ENCODE results near the gene ZNF853. TPM values are rescaled to one million over a fixed set of nuclear protein-coding genes. Genes with fewer than 3 reads are reported as not detected.
"Not testable (repeated sequence)": the region's sequence is repeated elsewhere in the genome, so short reads cannot be mapped to it uniquely, and the experiment has no call there.

ZNF853 gene
- total RNA-seq (2014; rRNA removed; shearing (Covaris generic)) = 0.31 TPM in 1 of 2 replicates, not detected in the other

DNA sequence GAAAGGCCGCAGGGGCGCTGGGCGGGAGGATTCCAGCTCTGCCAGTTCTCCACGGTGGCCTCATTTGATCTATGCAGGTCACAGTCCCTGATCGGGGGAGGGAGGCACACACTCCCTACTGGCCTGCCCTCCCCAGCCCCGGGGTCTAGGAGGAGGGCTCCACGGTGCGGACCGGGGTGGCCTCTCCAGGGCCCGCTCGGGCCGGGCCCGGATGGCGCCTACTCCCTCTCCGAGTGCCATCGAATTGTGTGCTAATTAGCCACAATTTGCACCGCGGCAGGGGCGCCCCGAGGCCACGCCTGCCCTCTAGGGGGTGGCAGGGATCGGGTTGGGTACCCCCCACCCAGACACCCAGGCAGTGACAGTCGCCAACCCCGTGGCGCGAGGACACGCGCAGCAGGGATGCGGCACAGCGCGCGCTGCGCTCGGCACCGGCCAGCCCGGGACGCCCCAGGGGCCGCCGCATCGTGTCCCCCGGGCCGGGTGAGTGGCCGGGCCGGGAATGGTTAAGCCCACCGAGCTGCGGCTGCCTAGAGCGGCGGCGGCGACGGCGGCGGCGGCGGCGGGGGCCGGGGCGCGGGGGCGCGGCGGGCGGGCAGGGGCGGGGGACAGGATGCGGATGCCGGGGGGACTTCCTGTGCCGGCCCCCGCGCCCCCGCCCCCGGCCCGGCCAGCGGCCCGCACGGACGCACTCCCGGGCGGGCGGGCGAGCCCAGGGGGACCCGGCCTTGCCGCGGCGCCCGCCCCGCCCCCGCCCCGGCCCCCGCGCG lies at the start of gene ZNF853:
ZNF853 (plus strand) TSS at position 658 of the 770 bp plus-strand sequence. CDS start 565 bp downstream, outside the sequence.
- no peak for DNase-seq (ENCODE audit: low spot score)

DNA sequence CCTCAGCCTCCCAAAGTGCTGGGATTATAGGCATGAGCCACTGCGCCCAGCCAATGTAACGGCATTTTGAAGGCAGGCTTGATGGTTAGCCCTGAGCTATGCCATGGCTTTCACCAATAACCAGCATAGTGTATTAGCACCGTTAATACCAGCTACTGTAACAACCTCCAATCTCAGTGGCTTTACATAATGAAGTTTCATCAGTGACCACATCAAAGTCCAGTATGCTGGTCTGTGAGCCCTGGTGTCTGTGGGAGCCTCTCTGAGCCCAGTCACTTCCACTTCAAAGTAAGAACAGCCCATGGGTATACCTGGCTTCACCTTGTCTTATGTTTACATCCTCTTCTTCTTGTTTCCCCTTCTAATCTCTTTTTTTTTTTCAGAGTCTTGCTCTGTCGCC lies 49.8 kb upstream of the ZNF853 start:
- DNase-seq (ENCODE audit: low spot score) = no peak

DNA sequence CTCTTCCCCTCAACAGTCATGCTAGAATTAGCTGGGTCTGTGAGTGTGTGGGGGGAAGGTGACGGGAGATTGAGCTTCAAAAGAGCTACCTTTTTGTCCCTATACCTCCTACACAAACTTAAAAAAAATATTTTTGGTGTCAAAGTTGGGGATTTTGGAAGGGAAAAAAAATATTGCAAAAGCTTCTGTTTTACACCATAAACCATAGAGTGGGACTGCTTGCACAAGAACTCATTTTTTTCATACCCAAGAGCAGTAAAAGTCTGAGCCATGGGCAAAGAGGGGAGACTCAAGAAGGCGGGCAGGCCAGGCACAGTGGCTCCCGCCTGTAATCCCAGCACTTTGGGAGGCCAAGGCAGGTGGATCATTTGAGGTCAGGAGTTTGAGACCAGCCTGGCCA lies 47.5 kb upstream of the ZNF853 start:
- no peak for DNase-seq (ENCODE audit: low spot score)

DNA sequence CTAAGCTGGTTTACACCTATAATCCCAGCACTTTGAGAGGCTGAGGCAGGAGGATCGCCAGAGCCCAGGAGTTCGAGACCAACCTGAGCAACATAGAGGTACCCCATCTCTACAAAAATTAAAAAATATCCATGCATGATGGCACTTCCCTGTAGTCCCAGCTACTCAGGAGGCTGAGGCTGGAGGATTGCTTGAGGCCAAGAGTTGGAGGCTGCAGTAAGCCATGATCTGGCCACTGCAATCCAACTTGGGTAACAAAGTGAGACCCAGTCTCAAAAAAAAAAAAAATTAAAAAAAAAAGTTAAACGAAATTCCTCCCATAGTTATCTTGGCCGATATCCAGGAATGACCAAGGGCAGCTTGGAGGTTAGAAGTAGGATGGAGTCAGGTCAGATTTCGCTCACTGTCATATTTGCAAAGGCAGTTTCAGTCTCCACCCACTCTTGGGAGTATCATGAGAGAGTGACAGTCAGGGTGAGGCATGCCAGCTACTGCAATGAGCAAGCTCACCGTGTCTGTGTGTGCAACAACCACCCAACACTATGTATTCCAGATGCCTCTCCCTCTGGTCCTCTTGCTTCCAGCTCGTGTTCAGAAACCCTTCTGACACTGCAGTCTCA lies 44.1 kb upstream of the ZNF853 start:
- DNase-seq (ENCODE audit: low spot score) = no peak

DNA sequence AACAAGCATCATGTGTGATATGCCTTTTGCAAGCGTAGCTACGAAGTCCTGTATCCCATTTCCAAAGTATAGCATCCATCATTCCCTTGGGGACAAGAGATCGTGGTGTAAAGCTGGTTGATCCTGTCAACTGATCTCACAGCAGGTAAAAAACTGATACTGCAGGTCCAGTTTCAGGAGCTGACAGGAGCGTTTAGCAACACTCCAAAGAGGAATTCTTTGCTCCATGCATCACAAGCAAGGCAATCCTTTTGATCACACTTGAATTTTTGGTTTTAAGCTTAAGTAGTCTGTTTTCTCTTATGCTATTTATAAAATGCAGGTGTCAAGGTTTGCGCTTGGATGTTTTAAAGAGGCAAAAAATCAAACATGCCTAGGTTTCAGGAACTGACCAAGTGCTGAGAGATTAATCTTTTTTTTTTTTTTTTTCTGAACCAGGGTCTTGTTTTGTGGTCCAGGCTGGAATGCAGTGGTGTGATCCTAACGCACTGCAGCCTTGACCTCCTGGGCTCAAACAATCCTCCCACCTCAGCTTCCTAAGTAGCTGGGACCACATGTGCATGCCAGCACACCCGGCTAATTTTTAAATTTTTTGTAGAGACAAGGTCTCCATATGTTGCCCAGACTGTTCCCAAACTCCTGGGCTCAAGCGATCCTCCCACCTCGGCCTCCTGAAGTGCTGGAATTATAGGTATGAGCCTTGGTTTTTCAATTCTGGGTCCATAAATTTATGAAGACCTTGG lies 40.0 kb upstream of the ZNF853 start:
- no peak for DNase-seq (ENCODE audit: low spot score)

DNA sequence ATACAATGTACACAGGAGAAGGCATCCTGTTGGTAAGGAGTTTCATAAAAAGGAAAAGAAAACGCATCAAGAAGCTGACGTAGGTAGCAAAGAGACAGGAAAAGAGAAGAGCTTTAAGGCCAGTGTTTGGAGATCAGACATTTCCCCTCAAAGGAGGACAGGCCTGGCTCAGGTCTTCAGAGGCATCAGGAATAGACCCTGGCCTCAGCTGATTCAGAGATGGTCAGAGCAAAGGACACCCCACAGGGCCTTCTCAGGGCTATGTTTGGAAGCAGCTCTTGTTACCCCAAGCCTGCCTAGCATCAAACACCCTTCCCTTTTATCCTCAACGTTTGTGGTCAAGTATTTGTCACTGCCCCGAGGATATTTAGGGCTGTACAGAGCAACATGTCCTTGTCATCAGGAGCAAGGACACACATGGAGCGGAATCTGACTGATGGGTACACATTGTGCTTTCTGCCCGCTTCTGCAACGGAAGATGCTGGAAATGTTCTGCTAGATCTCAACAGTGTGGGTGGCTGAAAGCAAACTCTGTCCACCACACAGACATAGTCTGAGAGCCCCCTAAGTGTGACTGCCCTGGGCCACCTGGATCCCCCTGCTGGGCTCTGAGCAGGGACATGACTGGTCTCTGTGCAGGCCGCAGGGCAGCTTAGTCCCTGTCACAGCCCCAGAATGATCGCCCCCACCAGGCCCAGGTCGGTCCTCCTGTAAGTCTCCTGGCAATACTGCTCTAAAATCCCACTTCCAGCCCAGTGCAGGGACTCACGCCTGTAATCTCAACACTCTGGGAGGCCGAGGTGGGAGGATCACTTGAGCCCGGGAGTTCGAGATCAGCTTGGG lies 39.2 kb upstream of the ZNF853 start:
- no peak for DNase-seq (ENCODE audit: low spot score)

DNA sequence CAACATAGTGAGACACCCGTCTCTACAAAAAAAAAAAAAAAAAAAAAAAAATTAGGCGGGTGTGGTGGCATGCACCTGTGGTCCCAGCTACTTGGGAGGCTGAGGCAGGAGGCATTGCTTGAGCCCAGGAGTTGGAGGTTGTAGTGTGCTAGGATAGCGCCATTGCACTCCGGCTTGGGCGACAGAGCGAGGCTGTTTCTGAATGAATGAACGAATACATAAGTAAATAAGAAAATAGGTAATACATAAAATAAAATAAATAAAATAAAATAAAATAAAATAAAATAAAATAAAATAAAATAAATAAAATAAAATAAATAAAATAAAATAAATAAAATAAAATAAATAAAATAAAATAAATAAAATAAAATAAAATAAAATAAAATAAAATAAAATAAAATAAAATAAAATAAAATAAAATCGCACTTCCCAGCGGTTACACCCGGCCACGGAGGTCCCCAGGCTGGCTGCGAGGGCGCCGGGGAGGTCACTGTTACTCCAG lies 38.5 kb upstream of the ZNF853 start:
- DNase-seq (ENCODE audit: low spot score) = not testable (repeated sequence)

DNA sequence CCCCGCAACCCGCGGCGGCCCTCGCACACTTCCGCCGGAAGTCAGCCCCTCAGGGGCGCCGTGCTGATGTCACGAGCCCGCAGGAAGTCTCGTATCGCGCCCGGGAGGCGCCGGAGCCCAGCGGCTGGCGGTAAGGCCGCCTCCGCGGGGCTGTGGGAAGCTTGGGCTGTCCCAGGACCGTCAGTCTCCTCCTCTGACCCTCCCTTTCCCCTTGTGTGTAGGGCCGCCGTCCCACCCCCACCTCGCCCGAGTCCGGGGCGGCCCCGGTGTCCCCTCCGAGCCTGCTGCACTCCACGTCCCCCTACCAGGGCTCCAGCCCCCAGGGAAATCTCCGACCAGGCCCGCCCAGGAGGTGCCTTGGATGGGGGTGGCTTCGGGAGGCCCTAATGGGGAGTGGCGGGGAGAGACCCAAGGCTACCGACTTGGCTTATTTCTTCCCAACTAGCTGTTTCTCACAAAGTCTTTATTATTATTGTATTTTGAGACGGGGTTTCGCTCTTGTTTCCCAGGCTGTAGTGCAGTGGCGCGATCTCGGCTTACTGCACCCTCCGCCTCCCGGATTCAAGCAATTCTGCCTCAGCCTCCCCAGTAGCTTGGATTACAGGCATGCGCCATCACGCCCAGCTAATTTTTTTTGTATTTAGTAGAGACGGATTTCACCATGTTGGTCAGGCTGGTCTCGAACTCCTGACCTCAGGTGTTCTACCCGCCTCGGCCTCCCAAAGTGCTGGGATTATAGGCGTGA lies 37.9 kb upstream of the ZNF853 start, which contains the start of gene ZDHHC4:
ZDHHC4 (plus strand) TSS at position 86 of the 745 bp plus-strand sequence. CDS start 3,108 bp downstream, outside the sequence.
- DNase-seq (ENCODE audit: low spot score) = peak; percentile 88

DNA sequence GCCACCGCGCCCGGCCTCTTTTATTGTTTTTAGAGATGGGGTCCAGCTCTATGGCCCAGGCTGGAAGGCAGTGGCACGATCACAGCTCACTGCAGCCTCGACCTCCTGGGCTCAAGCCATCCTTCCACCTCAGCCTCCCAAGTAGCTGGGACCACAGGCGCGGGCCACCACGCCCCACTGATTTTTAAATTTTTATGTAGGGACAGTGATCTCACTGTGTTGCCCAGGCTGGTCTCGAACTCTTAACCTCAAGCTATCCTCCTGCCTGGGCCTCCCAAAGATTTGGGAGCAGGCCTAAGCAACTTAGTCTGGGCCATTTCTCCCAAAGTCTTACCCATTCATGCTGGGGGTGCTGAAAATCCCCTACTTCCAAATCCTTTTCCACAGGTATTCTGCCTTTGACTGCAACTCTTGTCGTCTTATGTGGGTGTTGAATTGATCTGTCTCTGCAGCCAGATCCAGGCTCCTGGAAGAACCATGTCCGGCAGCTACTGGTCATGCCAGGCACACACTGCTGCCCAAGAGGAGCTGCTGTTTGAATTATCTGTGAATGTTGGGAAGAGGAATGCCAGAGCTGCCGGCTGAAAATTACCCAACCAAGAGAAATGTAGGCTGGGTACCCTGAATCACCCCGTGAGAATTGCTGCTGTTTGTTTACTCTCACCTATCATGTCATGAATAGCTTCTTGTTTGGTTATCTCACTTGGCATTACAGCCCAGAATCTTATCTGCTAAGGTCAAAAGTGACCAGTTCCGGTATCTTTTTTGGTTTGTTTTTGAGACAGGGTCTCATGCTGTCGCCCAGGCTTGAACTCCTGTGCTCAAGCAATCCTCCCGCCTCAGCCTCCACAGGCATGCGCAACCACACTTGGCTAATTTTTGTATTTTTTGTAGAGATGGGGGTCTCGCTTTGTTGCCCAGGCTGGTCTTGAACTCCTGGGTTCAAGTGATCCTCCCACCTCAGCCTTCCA lies 37.0 kb upstream of the ZNF853 start:
- no peak for DNase-seq (ENCODE audit: low spot score)

DNA sequence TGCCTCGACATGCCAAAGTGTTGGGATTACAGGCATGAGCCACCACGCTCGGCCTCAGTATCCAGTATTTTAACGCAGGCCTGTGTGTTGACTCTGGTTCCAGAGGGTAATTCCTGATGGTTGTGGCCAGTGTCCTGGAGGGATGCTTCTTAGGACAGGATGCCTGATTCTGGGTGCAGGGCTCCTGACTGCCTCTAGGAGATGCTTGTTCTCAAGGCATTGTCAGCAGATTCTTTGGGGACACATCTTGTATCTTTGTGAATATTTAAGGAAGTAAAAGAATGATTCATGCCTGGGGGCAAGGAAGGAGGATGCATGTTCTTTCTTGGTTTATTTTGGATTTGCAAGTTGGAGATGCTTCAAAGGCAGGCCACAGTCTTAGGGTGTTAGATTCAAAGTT lies 36.0 kb upstream of the ZNF853 start:
- peak; percentile 33 for DNase-seq (ENCODE audit: low spot score)

DNA sequence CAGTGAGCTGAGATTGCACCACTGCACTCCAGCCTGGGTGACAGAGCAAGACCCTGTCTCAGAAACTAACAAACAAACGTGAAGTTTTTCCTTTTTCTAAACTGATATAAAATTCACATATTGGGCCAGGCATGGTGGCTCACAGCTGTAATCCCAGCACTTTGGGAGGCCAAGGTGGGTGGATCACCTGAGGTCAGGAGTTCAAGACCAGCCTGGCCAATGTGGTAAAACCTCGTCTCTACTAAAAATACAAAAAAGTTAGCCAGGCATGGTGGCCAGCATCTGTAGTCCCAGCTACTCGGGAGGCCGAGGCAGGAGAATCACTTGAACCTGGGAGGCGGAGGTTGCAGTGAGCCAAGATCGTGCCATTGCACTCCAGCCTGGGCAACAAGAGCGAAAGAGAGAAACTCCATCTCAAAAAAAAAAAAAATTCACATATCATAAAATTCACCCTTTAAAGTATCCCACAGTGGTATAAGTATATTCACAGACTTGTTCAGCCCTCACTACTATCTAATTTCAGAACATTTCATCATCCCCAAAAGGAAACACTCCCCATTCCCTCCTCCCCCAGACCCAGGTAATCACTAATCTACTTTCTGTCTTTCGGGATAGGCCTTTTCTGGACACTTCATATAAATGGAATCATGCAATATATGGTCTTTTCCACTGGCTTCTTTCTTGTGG lies 29.5 kb upstream of the ZNF853 start:
- not testable (repeated sequence) for DNase-seq (ENCODE audit: low spot score)

DNA sequence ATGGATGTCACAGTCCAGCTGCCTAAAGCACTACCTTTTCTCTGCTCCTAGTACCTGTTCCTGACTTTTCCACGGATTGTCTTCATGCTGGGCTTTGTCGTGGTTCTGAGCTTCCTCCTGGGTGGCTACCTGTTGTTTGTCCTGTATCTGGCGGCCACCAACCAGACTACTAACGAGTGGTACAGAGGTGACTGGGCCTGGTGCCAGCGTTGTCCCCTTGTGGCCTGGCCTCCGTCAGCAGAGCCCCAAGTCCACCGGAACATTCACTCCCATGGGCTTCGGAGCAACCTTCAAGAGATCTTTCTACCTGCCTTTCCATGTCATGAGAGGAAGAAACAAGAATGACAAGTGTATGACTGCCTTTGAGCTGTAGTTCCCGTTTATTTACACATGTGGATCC lies 26.8 kb upstream of the ZNF853 start:
- no peak for DNase-seq (ENCODE audit: low spot score)

DNA sequence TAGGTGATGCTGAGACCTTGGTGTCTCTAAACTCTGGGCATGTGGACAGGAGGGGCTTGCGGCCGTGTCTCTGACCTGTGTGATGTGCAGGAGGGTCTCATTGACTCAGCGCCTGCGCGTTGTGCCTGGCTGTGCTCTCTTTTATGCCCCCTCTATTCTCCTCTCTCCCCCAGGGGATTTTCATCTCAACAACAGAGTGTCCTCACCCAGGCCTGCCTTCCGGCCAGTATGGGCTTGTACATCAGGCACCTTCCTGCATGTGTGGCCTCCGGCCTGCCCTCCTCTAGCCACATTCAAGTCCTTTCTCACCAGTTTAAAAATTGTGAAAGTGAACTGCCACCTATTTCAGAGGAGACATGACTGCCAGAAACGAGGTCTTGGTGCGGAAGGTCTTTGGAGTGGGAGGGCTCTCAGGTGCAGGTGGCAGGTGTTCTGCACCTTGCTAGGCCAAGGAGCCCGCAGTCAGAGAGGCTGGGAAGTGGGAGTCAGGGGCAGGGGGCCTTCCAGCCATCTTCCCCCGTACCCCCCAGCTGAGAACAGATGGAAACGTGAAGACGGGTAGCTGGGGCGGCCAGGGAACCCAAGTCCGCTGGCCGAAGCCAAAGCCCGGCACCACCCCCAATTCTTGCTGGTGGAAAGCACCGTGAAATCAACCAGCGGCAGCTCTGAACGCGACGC lies 26.1 kb upstream of the ZNF853 start:
- DNase-seq (ENCODE audit: low spot score) = no peak

DNA sequence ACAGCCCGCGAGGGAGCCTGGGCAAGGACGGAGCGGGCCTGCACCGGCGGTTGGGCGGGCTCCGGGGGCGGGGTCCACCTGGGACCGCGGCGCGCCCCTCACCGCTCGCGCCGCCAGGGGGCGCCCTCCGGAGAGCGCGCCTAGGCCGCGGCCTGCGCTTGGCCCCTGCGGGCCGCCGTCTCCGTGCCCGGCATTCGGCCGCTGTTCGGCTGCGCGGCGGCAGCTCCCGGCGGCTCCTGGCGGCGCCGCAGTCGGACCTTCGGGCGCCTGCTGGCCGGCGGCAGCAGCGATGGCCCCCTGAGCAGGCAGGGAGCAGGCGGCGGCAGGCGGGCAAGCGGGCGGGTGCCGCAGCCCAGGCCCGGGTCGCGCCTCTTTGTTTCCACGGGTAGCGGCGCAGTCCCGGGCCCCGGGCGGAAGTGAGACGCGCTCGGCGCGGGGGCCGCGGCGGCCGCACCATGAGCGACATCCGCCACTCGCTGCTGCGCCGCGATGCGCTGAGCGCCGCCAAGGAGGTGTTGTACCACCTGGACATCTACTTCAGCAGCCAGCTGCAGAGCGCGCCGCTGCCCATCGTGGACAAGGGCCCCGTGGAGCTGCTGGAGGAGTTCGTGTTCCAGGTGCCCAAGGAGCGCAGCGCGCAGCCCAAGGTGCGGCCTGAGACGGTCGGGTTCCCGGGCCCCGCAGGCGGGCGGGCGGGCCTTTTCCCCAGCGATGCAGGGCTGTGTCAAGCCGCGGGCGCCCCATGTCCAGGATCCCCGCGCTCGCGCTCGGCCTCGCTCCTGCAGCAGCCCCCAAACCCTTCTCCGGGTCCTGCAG lies 25.4 kb upstream of the ZNF853 start, which contains the start of gene INTS15:
INTS15 (plus strand) TSS at position 193 of the 816 bp plus-strand sequence; CDS start at position 456, 263 bp downstream.
- peak; percentile 88 for DNase-seq (ENCODE audit: low spot score)

DNA sequence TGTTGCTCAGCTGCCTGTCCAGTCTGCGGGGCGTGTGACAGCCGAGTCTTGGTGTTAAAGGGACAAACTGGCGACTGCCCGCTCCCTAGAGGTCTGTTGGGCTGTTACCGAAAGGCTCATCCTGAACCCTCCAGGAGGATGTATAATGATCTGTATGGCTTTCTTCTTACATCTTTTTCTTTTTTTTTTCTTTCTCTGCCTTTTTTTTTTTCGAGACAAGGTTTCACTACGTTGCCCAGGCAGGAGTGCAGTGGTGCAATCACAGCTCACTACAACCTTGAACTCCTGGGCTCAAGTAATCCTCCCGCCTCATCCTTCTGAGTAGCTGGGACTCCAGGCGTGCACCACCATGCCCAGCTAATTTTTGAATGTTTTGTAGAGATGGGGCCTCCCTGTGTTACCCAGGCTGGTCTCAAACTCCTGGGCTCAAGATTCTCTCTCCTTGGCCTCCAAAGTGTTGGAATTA lies 24.7 kb upstream of the ZNF853 start:
- no peak for DNase-seq (ENCODE audit: low spot score)

DNA sequence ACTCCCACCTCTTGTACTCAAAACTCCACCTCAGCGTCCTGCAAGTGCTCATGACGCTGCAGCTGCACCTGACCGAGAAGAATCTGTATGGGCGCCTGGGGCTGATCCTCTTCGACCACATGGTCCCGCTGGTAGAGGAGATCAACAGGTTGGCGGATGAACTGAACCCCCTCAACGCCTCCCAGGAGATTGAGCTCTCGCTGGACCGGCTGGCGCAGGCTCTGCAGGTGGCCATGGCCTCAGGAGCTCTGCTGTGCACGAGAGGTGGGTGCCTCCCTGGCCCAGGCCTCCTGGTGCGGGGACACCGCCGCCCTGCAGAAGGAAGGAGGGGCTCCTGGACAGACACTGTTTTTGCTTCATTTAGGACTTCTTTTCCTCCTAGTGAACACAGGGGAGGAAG lies 15.3 kb upstream of the ZNF853 start:
- no peak for DNase-seq (ENCODE audit: low spot score)

DNA sequence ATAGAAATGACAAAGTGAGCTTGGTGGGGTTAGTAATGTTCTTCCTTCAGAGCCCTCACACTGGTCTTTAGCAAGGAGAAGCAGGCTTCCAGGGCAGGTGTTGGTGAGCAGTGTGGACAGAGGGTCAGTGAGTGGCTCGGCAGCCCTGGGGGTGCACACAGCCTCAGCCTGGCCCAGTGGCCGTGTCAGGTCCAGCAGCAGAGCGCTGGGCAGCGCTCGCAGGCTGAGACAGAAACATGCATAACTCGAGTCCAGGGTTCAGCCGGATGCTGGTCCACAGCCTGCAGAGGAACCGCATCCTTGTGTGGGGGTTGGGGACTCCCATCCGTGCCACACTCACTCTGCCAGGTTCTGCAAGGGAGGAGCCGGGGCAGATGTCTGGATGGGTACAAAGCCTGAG lies 11.0 kb upstream of the ZNF853 start:
- no peak for DNase-seq (ENCODE audit: low spot score)
